Purkinje cell (primary cell): Measurements from ENCODE around the gene EREG. TPM values are rescaled to one million over a fixed set of nuclear protein-coding genes. Genes with fewer than 3 reads are reported as not detected.

ENCODE experiments used
- polyA plus RNA-seq: library from polyadenylated mRNA; unstranded; fragments of >200 nt; fragmentation: Nextera tagmentation; gene quantifications from 2 replicates; pipeline ENCODE4 v1.2.1, GENCODE V29; 2014

Gene EREG, protein sequence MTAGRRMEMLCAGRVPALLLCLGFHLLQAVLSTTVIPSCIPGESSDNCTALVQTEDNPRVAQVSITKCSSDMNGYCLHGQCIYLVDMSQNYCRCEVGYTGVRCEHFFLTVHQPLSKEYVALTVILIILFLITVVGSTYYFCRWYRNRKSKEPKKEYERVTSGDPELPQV
- polyA plus RNA-seq: not detected in 2 replicates

DNA sequence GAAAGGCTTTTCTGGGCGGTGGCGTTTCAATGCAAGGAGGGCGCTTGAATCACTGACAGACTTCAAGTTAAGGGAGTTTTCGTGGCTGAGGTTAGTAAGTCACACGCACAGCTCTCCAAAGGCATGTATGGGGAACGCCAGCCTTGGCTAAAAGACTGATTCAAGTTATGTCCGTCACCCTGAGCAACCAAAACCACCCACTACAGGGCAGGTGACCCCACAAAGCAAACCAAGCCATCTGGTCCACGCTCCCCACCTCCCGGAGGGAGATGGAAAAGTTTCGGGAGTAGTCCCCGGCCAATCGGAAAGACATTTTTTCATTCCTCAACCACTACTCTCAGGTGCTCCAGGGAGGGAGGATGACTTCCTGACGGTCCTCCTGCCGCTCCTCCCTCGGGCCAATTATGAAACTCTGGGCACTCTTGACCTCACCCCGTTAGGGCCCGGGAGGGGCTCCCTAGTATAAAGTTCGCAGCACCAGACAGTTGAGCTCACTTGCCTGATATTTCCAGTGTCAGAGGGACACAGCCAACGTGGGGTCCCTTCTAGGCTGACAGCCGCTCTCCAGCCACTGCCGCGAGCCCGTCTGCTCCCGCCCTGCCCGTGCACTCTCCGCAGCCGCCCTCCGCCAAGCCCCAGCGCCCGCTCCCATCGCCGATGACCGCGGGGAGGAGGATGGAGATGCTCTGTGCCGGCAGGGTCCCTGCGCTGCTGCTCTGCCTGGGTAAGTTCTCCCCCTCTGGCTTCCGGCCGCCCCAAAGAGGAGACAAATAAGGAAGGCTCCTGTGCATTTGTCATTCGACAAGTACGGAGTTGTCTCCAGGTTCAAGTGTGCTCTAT, at the start of gene EREG:
EREG (plus strand) TSS at position 494 of the 840 bp plus-strand sequence; CDS start at position 658, 164 bp downstream.

Other genes starting within 250 kb of the EREG start
- 9.9 and 20.2 TPM in 2 replicates for gene MTHFD2L, start 207.0 kb upstream of the EREG start, polyA plus RNA-seq
- not detected in 2 replicates for gene EPGN, start 56.7 kb upstream of the EREG start, polyA plus RNA-seq
- gene AREG, start 80.0 kb downstream of the EREG start, polyA plus RNA-seq: 1.8 TPM in 1 of 2 replicates, not detected in the other